ENCODE results near the gene C14orf119. TPM values are rescaled to one million over a fixed set of nuclear protein-coding genes. Genes with fewer than 3 reads are reported as not detected.

The C14orf119 gene
- total RNA-seq, 1 experiment from 2014 or later: 81.3 TPM

DNA sequence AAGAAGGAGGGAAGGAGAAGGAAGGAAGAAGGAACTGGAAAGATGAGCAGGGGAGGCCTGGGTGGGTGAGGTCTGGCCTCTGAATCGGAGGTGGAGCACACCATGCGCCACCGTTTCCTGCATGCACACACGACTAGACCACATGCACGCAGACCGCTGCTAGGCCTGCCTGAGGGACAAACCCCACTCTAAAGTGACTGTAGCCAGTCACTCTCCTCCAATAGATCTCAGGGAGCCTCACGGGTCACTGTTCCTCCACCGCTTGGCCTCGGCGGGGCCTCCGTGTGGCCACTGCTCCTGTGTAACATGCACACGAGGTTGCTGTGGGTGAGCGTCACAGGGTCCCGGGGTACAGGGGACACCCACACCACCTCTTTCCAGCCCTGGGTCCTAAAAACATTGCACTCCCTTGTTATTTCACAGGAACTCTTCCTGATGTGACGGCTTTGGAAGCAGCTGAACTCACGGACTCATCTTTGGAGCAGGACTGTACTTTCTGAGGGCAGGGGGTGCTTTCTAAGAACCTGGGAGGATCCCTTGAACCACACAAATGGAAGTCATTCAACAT, 41.3 kb downstream of the C14orf119 start (continued):
- no peak for TF ChIP-seq ELF4 (CRISPR knock-in tag; IDR thresholded peaks at IDR 0.05; ENCODE audit: low read depth)
- TF ChIP-seq, protein P1, sequence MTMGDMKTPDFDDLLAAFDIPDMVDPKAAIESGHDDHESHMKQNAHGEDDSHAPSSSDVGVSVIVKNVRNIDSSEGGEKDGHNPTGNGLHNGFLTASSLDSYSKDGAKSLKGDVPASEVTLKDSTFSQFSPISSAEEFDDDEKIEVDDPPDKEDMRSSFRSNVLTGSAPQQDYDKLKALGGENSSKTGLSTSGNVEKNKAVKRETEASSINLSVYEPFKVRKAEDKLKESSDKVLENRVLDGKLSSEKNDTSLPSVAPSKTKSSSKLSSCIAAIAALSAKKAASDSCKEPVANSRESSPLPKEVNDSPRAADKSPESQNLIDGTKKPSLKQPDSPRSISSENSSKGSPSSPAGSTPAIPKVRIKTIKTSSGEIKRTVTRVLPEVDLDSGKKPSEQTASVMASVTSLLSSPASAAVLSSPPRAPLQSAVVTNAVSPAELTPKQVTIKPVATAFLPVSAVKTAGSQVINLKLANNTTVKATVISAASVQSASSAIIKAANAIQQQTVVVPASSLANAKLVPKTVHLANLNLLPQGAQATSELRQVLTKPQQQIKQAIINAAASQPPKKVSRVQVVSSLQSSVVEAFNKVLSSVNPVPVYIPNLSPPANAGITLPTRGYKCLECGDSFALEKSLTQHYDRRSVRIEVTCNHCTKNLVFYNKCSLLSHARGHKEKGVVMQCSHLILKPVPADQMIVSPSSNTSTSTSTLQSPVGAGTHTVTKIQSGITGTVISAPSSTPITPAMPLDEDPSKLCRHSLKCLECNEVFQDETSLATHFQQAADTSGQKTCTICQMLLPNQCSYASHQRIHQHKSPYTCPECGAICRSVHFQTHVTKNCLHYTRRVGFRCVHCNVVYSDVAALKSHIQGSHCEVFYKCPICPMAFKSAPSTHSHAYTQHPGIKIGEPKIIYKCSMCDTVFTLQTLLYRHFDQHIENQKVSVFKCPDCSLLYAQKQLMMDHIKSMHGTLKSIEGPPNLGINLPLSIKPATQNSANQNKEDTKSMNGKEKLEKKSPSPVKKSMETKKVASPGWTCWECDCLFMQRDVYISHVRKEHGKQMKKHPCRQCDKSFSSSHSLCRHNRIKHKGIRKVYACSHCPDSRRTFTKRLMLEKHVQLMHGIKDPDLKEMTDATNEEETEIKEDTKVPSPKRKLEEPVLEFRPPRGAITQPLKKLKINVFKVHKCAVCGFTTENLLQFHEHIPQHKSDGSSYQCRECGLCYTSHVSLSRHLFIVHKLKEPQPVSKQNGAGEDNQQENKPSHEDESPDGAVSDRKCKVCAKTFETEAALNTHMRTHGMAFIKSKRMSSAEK (CRISPR knock-in tag; IDR thresholded peaks at IDR 0.05; ENCODE audit: borderline replicate concordance): no peak

DNA sequence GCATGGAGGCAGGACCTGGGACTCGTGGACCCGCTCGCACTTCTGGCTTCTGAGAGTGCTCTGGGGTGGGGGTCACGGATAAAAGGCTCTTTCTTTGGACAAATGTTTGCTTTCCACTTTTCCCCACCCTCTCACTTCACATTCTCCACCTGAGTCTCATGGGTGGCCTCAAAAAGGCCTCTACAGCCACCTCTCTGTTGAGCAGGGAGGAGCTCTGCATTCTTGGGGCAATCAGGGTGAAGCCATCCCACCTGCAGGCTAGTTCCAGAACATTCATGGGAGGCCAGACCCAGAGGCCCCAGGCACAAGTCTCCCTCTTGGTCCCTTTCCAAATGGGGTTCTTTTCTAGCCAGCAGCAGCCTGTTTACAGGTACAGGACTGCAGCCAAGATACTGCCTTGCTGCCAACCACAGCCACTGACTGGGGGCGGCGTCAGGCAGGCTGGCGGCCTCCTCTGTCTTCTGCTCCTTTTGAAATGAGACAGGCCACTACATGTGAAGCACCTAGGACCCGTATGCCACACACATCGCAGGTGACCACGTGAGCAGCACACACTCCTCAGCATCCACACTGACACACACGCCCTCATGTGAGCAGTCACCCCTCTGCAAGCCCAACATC, 42.0 kb downstream of the C14orf119 start:
- ChIA-PET CTCF (interaction anchor here (1.2 kb wide), 1 partner anchor 17 kb away, joined by 5 read pairs; no protein-coding TSS in a partner anchor), POLR2A (no interaction called here)
- Mint-ChIP-seq H3K27ac (peak overlapping the region; percentile 42), H3K36me3 (peaks cover 70% of the 10 kb centered on the region), H3K27me3 (ENCODE audit: low read depth) (no peaks in the 10 kb centered on the region), H3K4me1 (no peaks in the 10 kb centered on the region), H3K4me3 (no peak overlapping the region), H3K9me3 (no peaks in the 10 kb centered on the region)
- DNase-seq (ENCODE audit: low spot score): no peak
- ATAC-seq: no peak
- TF ChIP-seq ZNF317 (CRISPR knock-in tag; IDR thresholded peaks at IDR 0.05; ENCODE audit: borderline replicate concordance, low read depth) (no peak), RELA (CRISPR knock-in tag; IDR thresholded peaks at IDR 0.05; ENCODE audit: borderline replicate concordance) (no peak), MXD4 (CRISPR knock-in tag; IDR thresholded peaks at IDR 0.05; ENCODE audit: borderline replicate concordance) (no peak), TEAD1 (CRISPR knock-in tag; IDR thresholded peaks at IDR 0.05) (no peak), ZNF671 (CRISPR knock-in tag; IDR thresholded peaks at IDR 0.05) (no peak), NR1H2 (CRISPR knock-in tag; IDR thresholded peaks at IDR 0.05) (no peak), SOX15 (CRISPR knock-in tag; IDR thresholded peaks at IDR 0.05) (no peak), ZNF263 (CRISPR knock-in tag; IDR thresholded peaks at IDR 0.05; ENCODE audit: low read depth) (no peak), HMGA2 (CRISPR knock-in tag; IDR thresholded peaks at IDR 0.05) (no peak)
- TF ChIP-seq, protein P2, sequence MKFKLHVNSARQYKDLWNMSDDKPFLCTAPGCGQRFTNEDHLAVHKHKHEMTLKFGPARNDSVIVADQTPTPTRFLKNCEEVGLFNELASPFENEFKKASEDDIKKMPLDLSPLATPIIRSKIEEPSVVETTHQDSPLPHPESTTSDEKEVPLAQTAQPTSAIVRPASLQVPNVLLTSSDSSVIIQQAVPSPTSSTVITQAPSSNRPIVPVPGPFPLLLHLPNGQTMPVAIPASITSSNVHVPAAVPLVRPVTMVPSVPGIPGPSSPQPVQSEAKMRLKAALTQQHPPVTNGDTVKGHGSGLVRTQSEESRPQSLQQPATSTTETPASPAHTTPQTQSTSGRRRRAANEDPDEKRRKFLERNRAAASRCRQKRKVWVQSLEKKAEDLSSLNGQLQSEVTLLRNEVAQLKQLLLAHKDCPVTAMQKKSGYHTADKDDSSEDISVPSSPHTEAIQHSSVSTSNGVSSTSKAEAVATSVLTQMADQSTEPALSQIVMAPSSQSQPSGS (CRISPR knock-in tag; IDR thresholded peaks at IDR 0.05; ENCODE audit: borderline replicate concordance, low read depth): no peak
- TF ChIP-seq, protein P3, sequence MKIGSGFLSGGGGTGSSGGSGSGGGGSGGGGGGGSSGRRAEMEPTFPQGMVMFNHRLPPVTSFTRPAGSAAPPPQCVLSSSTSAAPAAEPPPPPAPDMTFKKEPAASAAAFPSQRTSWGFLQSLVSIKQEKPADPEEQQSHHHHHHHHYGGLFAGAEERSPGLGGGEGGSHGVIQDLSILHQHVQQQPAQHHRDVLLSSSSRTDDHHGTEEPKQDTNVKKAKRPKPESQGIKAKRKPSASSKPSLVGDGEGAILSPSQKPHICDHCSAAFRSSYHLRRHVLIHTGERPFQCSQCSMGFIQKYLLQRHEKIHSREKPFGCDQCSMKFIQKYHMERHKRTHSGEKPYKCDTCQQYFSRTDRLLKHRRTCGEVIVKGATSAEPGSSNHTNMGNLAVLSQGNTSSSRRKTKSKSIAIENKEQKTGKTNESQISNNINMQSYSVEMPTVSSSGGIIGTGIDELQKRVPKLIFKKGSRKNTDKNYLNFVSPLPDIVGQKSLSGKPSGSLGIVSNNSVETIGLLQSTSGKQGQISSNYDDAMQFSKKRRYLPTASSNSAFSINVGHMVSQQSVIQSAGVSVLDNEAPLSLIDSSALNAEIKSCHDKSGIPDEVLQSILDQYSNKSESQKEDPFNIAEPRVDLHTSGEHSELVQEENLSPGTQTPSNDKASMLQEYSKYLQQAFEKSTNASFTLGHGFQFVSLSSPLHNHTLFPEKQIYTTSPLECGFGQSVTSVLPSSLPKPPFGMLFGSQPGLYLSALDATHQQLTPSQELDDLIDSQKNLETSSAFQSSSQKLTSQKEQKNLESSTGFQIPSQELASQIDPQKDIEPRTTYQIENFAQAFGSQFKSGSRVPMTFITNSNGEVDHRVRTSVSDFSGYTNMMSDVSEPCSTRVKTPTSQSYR (CRISPR knock-in tag; IDR thresholded peaks at IDR 0.05): no peak
- TF ChIP-seq, protein P4, sequence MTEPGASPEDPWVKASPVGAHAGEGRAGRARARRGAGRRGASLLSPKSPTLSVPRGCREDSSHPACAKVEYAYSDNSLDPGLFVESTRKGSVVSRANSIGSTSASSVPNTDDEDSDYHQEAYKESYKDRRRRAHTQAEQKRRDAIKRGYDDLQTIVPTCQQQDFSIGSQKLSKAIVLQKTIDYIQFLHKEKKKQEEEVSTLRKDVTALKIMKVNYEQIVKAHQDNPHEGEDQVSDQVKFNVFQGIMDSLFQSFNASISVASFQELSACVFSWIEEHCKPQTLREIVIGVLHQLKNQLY (CRISPR knock-in tag; IDR thresholded peaks at IDR 0.05): no peak
- TF ChIP-seq, protein P5, sequence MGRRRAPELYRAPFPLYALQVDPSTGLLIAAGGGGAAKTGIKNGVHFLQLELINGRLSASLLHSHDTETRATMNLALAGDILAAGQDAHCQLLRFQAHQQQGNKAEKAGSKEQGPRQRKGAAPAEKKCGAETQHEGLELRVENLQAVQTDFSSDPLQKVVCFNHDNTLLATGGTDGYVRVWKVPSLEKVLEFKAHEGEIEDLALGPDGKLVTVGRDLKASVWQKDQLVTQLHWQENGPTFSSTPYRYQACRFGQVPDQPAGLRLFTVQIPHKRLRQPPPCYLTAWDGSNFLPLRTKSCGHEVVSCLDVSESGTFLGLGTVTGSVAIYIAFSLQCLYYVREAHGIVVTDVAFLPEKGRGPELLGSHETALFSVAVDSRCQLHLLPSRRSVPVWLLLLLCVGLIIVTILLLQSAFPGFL (CRISPR knock-in tag; IDR thresholded peaks at IDR 0.05; ENCODE audit: borderline replicate concordance): no peak
- TF ChIP-seq, protein P6, sequence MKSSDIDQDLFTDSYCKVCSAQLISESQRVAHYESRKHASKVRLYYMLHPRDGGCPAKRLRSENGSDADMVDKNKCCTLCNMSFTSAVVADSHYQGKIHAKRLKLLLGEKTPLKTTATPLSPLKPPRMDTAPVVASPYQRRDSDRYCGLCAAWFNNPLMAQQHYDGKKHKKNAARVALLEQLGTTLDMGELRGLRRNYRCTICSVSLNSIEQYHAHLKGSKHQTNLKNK (CRISPR knock-in tag; IDR thresholded peaks at IDR 0.05): no peak

All from WTC11 (cell line).